RWPE2 (cell line): ENCODE data around the gene PPIG.

ENCODE experiments used
- ATAC-seq: fragments of 200-7000 bp; cut with Tn5 transposase; 3 replicates; pipeline ENCODE4 v1.9.1; 2021; ENCODE audit warnings: low read depth
- DNase-seq: peaks from one replicate; pipeline ENCODE4 v3.0.0-alpha.2; 2020; ENCODE audit warnings: low spot score
- H3K27ac ChIP-seq: fragments of 450-650 bp; 2 replicates; pipeline ENCODE4 v1.5.1; 2017; ENCODE audit warnings: mild to moderate bottlenecking; ENCODE audit not compliant: poor library complexity, severe bottlenecking
- H3K27me3 ChIP-seq: fragments of 250-450 bp; sonication (Bioruptor Pico); 2 replicates; pipeline ENCODE4 v1.5.1; 2021; ENCODE audit warnings: mild to moderate bottlenecking, moderate library complexity; ENCODE audit not compliant: insufficient read depth, poor library complexity, severe bottlenecking
- H3K36me3 ChIP-seq: fragments of 250-450 bp; sonication (Bioruptor Pico); 2 replicates; pipeline ENCODE4 v1.5.1; 2020; ENCODE audit warnings: low read depth, mild to moderate bottlenecking, moderate library complexity
- H3K4me1 ChIP-seq: fragments of 250-450 bp; sonication (Bioruptor Pico); 2 replicates; pipeline ENCODE4 v1.5.1; 2021; ENCODE audit warnings: mild to moderate bottlenecking, moderate library complexity; ENCODE audit not compliant: insufficient read depth, poor library complexity, severe bottlenecking
- H3K4me3 ChIP-seq: fragments of 250-450 bp; sonication (Bioruptor Pico); 2 replicates; pipeline ENCODE4 v1.5.1; 2021; ENCODE audit warnings: mild to moderate bottlenecking, moderate library complexity; ENCODE audit not compliant: severe bottlenecking
- H3K9me3 ChIP-seq: fragments of 250-450 bp; sonication (Bioruptor Pico); 2 replicates; pipeline ENCODE4 v1.5.1; 2021; ENCODE audit warnings: mild to moderate bottlenecking, moderate library complexity; ENCODE audit not compliant: severe bottlenecking
- TF ChIP-seq, protein P1 (sequence below): fragments of 450-650 bp; IDR thresholded peaks from one replicate; pipeline ENCODE4 v1.5.1; 2017; ENCODE audit warnings: mild to moderate bottlenecking, moderate library complexity; ENCODE audit not compliant: poor library complexity, severe bottlenecking

PPIG gene

DNA sequence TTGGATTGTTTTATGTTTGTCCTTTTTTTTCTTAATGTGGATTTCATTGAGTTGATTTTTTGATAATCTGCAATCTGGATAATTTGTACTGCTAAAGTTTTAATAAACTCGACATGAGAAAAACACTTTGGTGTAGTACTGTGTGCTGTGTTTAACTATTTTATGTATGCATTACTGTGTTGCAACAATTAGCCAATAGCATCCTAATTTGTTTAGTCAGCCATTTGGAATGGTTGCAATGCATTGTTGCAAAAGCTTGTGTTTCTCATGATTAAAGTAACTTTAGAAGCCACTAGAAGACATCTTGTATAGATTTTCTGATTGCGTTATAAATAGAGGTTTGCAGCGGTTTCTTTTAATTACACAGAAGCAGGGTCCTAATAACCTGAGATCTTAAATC, 53.5 kb downstream of the PPIG start:
- H3K36me3 ChIP-seq: peaks cover 69% of the 10 kb centered on the region
- H3K9me3 ChIP-seq: no peaks in the 10 kb centered on the region
- ATAC-seq (peak; percentile 82), DNase-seq (no peak)
- peaks cover 9% of the 10 kb centered on the region for H3K4me1 ChIP-seq
- H3K27ac ChIP-seq: no peak overlapping the region
- TF ChIP-seq, protein P1, sequence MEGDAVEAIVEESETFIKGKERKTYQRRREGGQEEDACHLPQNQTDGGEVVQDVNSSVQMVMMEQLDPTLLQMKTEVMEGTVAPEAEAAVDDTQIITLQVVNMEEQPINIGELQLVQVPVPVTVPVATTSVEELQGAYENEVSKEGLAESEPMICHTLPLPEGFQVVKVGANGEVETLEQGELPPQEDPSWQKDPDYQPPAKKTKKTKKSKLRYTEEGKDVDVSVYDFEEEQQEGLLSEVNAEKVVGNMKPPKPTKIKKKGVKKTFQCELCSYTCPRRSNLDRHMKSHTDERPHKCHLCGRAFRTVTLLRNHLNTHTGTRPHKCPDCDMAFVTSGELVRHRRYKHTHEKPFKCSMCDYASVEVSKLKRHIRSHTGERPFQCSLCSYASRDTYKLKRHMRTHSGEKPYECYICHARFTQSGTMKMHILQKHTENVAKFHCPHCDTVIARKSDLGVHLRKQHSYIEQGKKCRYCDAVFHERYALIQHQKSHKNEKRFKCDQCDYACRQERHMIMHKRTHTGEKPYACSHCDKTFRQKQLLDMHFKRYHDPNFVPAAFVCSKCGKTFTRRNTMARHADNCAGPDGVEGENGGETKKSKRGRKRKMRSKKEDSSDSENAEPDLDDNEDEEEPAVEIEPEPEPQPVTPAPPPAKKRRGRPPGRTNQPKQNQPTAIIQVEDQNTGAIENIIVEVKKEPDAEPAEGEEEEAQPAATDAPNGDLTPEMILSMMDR: no peak
- no peaks in the 10 kb centered on the region for H3K27me3 ChIP-seq
- H3K4me3 ChIP-seq: no peak overlapping the region

DNA sequence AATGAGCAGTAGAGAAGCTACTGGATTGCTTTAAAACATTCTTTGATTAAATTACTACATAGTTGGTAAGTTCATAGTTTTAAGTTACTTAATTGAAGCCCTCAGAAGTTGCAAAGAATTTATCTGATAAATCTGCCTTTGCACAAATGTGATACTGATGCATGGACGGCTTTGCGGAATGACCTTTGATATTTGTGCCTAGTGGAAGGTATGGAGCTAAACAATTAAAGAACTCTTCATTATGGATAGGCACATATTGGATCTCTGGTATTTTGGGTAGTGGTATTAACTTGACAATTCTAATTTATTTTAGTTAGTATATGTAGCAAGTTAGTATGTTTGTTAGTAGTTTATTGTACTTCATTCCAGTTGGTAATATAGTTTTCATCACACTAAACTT, 56.0 kb downstream of the PPIG start:
- no peaks in the 10 kb centered on the region for H3K9me3 ChIP-seq
- H3K4me3 ChIP-seq: no peak overlapping the region
- ATAC-seq (no peak), DNase-seq (no peak)
- H3K27me3 ChIP-seq: no peaks in the 10 kb centered on the region
- no peak overlapping the region for H3K27ac ChIP-seq
- H3K36me3 ChIP-seq: peaks cover 47% of the 10 kb centered on the region
- TF ChIP-seq, protein P1: no peak
- peaks cover 9% of the 10 kb centered on the region for H3K4me1 ChIP-seq

DNA sequence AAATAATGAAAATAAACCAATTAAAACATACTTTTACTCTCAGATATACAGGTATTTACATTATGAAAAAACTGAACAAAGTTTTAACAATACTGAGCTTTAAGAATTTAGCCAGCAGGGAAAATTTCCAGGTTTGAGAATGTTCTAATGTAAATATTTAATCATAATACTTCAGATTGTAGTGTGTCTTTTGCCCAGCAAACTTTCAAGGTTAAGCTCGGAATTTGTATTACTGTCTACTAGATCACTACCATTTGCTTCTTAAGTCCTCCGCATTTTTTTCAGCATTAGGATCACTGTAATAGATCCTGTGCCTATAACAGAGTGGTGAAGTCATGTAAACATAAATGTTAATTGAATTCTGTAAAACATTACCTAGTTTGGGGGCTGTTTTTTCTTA, 57.3 kb downstream of the PPIG start:
- no peak for ATAC-seq
- H3K4me3 ChIP-seq: no peak overlapping the region
- no peaks in the 10 kb centered on the region for H3K9me3 ChIP-seq
- peaks cover 33% of the 10 kb centered on the region for H3K36me3 ChIP-seq
- H3K27me3 ChIP-seq: no peaks in the 10 kb centered on the region
- DNase-seq: no peak
- H3K4me1 ChIP-seq: peaks cover 9% of the 10 kb centered on the region
- no peak overlapping the region for H3K27ac ChIP-seq
- TF ChIP-seq, protein P1: no peak

DNA sequence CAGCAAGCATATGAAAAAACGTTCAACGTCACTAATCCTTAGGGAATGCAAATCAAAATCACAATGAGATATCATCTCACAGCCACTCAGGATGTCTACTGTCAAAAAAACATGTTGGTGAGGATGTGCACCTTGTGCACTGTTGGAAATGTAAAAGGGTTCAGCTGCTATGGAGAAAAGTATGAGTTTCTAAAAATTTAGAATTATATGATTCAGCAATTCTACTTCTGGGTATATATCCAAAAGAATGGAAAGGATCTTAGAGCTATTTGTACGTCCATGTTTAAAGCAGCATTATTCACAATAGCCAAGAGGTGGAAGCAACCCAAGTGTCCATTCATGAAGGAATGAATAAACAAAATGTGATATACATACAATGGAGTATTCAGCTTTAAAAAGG, 60.0 kb downstream of the PPIG start:
- H3K27ac ChIP-seq: no peak overlapping the region
- no peaks in the 10 kb centered on the region for H3K9me3 ChIP-seq
- H3K36me3 ChIP-seq: peaks cover 8% of the 10 kb centered on the region; the same call in 1 of the 2 replicates
- TF ChIP-seq, protein P1: no peak
- DNase-seq: no peak
- H3K4me1 ChIP-seq: no peaks in the 10 kb centered on the region
- no peak for ATAC-seq
- no peak overlapping the region for H3K4me3 ChIP-seq
- no peaks in the 10 kb centered on the region for H3K27me3 ChIP-seq

DNA sequence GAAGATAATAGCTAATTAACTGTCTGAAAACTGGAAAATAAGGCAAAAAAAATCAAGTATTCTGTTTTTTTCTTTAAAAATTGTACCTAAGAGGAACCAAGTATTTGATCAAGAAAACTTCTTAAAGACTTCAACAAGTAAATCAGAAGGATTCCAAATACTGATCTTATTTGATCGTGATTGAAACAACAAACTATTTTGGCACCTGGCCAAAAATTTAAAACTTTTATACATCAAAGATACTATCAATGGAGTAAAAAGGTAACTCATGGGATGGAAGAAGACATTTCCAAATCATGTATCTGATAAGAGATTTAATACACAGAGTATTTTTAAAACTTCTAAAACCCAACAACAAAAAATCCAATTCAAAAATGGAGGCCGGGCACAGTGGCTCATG, 63.3 kb downstream of the PPIG start:
- ATAC-seq (no peak), DNase-seq (no peak)
- TF ChIP-seq, protein P1: no peak
- no peaks in the 10 kb centered on the region for H3K9me3 ChIP-seq
- H3K27me3 ChIP-seq: no peaks in the 10 kb centered on the region
- no peaks in the 10 kb centered on the region for H3K36me3 ChIP-seq
- no peak overlapping the region for H3K27ac ChIP-seq
- H3K4me1 ChIP-seq: no peaks in the 10 kb centered on the region
- H3K4me3 ChIP-seq: no peak overlapping the region
